Measurements from ENCODE around the gene PPP2R5C. TPM values are rescaled to one million over a fixed set of nuclear protein-coding genes. Genes with fewer than 3 reads are reported as not detected.

PPP2R5C gene
- total and polyA plus RNA-seq, 9 of the 15 experiments (the other 6 are each of a cell fraction or from before 2014, with no cell fraction given): 284 to 617 (median 395) TPM

GRCh38 chr14:101731187-101732080, 30.1 kb upstream of the PPP2R5C start (continued):
- no peak for TF ChIP-seq THAP12 (CRISPR knock-in tag; IDR thresholded peaks at IDR 0.05)
- no peak for TF ChIP-seq CBFA2T2 (conservative IDR thresholded peaks at IDR 0.05)
- TF ChIP-seq GABPB1 (CRISPR knock-in tag; IDR thresholded peaks at IDR 0.05): no peak; the same call in 1 of the 2 replicates
- no peak for TF ChIP-seq CUX1 (CRISPR knock-in tag; IDR thresholded peaks at IDR 0.05)
- TF ChIP-seq ZNF431 (CRISPR knock-in tag; IDR thresholded peaks at IDR 0.05): no peak
- TF ChIP-seq CHAMP1 (IDR thresholded peaks at IDR 0.05): no peak
- TF ChIP-seq ZBTB9 (CRISPR knock-in tag; IDR thresholded peaks at IDR 0.05): no peak
- TF ChIP-seq SAP30 (IDR thresholded peaks at IDR 0.05; ENCODE audit: borderline replicate concordance, insufficient read depth, low read depth, low read length, poor library complexity, severe bottlenecking): no peak
- peak in 1 of 2 experiments; percentile 28; a peak in 1 of 4 replicates for TF ChIP-seq TRIM24 (IDR thresholded peaks at IDR 0.05)
- no peak for TF ChIP-seq ZBTB8A (IDR thresholded peaks at IDR 0.05; ENCODE audit: partially characterized antibody)
- no peak for TF ChIP-seq ZFP36 (IDR thresholded peaks at IDR 0.05; ENCODE audit: low read depth, low read length, partially characterized antibody)
- TF ChIP-seq MIER1 (IDR thresholded peaks at IDR 0.05; ENCODE audit: low read depth): no peak
- peak; percentile 96 for TF ChIP-seq L3MBTL2 (IDR thresholded peaks at IDR 0.05)
- TF ChIP-seq ILK (tag; IDR thresholded peaks at IDR 0.05; ENCODE audit: borderline replicate concordance, low read depth): no peak
- TF ChIP-seq EGR1 (conservative IDR thresholded peaks at IDR 0.05): peak; percentile 68
